ENCODE data around the gene PSKH1.
A peak's percentile ranks its signal among the peaks of the same experiment; 100 is the strongest.
"Not testable (repeated sequence)": the region's sequence is repeated elsewhere in the genome, so short reads cannot be mapped to it uniquely, and the experiment has no call there.

PSKH1 gene

GRCh38 chr16:67927131-67927941 is 34.3 kb downstream of the PSKH1 start:
- no peak for DNase-seq

- DNase-seq: no peak
Observed at GRCh38 chr16:67928147-67928546, 35.1 kb downstream of the PSKH1 start.

GRCh38 chr16:67928561-67929364 is 35.7 kb downstream of the PSKH1 start:
- DNase-seq: peak; percentile 81

DNA sequence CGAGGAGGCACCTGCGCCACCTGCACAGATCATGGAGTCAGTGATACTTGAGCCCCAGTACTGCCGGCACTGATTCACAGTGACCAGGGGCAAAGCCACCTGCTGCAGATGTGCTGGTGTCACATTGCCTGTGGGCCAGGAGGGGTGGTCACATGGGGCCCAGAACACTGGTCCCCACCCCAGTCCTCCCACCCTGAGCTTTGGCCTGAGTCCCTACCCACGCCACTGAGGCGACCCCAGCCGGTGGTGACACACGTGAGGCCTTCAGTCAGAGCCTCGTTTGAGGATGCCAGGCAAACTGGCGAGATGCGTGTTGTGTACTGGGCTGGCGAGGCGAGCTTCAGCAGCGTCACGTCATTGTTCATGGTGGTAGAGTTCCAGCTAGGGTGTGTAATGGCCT is 37.1 kb downstream of the PSKH1 start:
- no peak for DNase-seq

DNA sequence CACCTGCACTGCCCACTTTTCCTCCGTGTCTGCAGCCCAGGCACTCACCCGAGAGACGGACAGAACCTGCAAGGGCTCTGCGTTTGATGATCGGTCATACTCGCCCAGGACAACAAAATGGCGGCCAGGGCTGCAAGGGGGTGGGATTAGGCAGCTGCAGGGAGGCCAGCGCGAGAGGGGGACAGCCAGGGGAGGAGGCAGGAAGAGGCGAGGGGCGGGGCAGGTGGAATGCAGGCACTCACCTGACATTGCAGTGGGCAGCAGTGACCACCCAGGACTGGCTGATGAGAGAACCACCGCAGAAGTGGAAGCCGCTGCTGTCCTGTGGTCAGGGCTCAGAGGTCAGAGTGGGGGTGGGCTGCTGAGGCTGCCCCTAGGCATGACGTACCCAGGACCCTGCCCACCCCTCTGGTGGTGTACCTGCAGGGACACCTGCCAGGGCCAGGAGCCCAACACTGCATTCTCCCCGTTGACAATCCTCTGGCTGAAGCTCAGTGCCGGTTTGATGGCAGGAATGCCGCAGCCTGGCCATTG is 37.7 kb downstream of the PSKH1 start:
- no peak for DNase-seq

GRCh38 chr16:67931712-67932461 is 38.8 kb downstream of the PSKH1 start, which contains the start of gene CTRL:
Gene CTRL, minus strand, starts transcription at chr16:67931862. Its CDS starts 10 bp downstream, at chr16:67931852.
- no peak for DNase-seq

GRCh38 chr16:67932462-67932840 is 39.4 kb downstream of the PSKH1 start:
- no peak for DNase-seq

GRCh38 chr16:67933805-67934204 is 40.8 kb downstream of the PSKH1 start:
- DNase-seq: no peak

- DNase-seq: no peak
Observed at GRCh38 chr16:67934306-67935100, 41.4 kb downstream of the PSKH1 start.

DNA sequence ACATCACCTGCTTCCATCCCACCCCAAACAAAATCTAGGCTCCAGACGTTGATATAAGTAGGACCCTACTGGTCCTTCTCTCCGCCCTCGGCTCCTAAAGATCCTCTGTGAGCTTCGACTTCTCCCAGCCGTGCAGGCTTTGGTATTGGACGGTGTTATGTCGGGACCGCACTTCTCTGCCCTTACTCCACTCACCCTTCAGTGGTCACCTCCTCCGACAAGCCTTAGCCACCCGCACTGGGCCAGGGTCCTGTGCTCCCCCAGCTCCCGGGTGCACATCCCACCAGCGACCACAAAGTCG is 42.0 kb downstream of the PSKH1 start:
- no peak for DNase-seq

DNA sequence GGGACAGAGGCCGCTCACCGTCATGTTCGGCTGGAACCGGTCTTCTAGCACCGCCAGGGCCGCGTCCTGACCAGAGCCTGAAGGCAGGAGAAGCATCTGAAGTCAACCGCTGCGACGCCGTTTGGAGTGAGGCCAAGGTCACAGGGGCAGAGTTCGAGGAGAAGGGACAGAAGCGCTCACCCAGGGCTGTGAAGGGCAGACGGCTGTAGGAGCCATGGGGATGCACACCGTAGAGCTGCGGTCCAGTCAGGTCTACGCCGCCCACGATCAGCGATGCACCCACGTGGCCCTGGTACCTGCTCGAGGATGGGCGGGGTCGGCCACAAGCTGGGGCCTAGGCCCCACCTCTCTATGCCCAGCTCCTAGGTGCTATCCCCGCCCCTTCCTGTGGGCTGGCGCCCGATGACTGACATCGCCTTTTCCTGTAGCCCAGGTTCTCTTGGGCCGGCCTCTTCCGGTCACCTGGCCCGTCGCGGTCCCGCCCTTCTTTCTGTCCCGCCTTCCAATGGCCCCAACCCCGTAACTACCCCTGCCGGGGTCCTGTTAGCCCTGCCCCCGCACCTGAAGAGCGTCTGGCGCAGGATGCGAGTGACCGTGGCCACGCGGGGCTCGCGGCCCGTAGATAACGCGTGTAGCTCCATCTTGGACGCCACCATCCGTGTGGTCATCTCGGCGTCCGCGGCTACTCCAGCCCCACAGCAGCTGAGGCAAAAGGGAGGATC is 42.5 kb downstream of the PSKH1 start:
- peak; percentile 97 for DNase-seq

- DNase-seq: no peak
Observed at GRCh38 chr16:67936124-67936879, 43.2 kb downstream of the PSKH1 start, which contains the start of gene PSMB10. Gene PSMB10, minus strand, starts transcription at chr16:67936850. Its CDS starts 101 bp downstream, at chr16:67936749.

DNA sequence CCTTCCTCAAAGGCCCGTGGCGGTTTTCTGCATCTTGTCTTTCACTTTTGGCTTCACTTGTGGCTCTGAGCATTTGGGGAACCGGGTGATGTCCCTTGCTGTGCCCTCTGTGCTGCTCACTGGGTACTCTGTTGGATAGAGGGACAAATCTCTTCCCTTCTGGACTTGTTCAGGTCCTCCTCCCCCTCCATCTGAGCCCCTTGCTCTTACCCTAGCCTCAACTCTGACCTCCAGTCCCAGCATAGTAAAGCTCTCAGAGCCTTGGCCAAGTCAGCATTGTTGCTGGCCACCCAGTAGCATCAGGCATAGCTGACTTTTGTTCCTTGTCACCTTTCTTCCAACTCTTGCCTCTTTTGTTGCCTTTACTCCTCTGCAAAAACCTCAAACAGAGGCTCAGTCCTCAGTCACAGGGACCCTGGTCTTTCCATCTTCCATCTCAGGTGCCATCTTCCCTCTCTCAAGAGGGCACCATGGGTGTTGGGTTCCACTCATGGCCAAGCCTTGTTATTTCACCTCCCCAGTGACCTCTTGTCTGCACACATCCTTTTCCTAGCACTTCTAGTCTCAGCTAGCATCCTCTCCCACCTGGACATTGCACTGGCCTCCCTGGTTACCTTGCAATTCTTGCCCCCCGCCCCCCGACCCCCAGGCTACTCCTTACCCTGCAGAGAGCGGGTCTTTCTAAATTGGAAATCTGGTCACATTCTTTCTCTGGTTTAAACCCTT is 44.0 kb downstream of the PSKH1 start:
- peak; percentile 87 for DNase-seq

- not testable (repeated sequence) for DNase-seq
Observed at GRCh38 chr16:67937713-67938112, 44.7 kb downstream of the PSKH1 start.

GRCh38 chr16:67939507-67940445 is 46.7 kb downstream of the PSKH1 start:
- peak; percentile 32 for DNase-seq

DNA sequence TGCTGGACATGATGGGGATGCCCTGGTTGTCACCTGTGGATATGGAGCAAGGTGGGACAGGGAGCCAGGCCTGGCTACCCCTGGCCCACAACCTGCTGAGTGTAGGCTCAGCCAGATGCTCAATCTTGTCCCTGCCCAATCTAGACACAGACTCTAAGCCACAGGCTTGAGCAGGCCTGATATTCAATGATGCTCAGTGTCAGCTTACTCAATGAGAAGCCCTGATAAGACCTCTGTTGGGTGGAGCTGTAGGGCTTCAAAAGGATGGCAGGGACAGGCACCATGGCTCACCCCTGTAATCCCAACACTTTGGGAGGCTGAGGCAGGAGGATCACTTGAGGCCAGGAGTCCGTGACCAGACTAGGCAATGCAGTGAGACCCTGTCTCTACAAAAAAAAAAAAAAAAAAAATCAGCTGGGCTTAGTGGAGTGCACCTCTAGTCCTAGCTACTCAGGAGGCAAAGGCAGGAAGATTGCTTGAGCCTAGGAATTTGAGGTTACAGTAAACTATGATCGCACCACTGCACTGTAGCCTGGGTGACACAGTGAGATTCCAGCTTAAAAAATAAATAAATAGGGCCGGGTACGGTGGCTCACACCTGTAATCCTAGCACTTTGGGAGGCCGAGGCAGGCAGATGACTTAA is 47.5 kb downstream of the PSKH1 start:
- DNase-seq: no peak

GRCh38 chr16:67941469-67942199 is 48.6 kb downstream of the PSKH1 start:
- DNase-seq: no peak

DNA sequence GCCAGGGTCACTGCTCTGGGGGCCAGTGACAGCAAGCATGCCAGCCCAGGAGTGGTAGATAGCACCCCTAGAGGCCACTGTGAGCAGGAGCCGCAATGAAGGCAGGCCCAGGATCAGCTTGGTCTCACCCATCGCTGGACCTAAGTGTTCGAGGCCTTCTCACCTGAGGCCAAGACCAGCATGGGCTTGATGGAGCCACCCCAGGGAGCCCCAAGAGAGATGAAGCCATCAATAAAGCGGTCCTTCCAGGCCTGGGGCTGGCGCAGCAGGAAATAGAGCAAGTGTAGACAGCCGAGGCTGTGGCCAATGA is 49.1 kb downstream of the PSKH1 start:
- DNase-seq: peak; percentile 44

All from CD4-positive, alpha-beta T cell treated with Interleukin-17A for 1 hour (primary cell).